IMR-90 (cell line): ENCODE data around the gene SLC7A7.
A peak's percentile ranks its signal among the peaks of the same experiment; 100 is the strongest.

ENCODE experiments used
- BHLHE40 ChIP-seq: fragments of 150-350 bp; IDR thresholded peaks from 2 replicates; pipeline ENCODE4 v1.6.1; 2016; ENCODE audit warnings: mild to moderate bottlenecking, low read depth, low read length
- CEBPB ChIP-seq: IDR thresholded peaks from 2 replicates; pipeline ENCODE4 v1.6.1; 2012; ENCODE audit warnings: low read depth, low read length, improper control_type of control experiment
- CHD1 ChIP-seq: IDR thresholded peaks from 2 replicates; pipeline ENCODE4 v1.6.1; 2012; ENCODE audit warnings: low read depth, low read length, improper control_type of control experiment
- CTCF ChIP-seq: conservative IDR thresholded peaks from 2 replicates; pipeline ENCODE4 v1.5.1; 2012; ENCODE audit warnings: mild to moderate bottlenecking, low read depth, low read length, improper control_type of control experiment
- FOS ChIP-seq: fragments of 150-350 bp; IDR thresholded peaks from 2 replicates; pipeline ENCODE4 v1.6.1; 2016; ENCODE audit warnings: low read depth, low read length
- MAFK ChIP-seq: IDR thresholded peaks from 2 replicates; pipeline ENCODE4 v1.6.1; 2012; ENCODE audit warnings: low read depth, low read length, improper control_type of control experiment
- MXI1 ChIP-seq: IDR thresholded peaks from 2 replicates; pipeline ENCODE4 v1.6.1; 2012; ENCODE audit warnings: low read depth, mild to moderate bottlenecking, low read length, moderate library complexity, borderline replicate concordance
- NFE2L2 ChIP-seq: fragments of 150-350 bp; IDR thresholded peaks from 2 replicates; pipeline ENCODE4 v1.6.1; 2016; ENCODE audit warnings: low read depth, mild to moderate bottlenecking, low read length
- POLR2A ChIP-seq: IDR thresholded peaks from 2 replicates; pipeline ENCODE4 v1.6.1; 2012; ENCODE audit warnings: mild to moderate bottlenecking, low read depth, low read length
- RCOR1 ChIP-seq: IDR thresholded peaks from 2 replicates; pipeline ENCODE4 v1.6.1; 2012; ENCODE audit warnings: mild to moderate bottlenecking, low read length, improper control_type of control experiment; ENCODE audit not compliant: insufficient replicate concordance
- RFX5 ChIP-seq: IDR thresholded peaks from 2 replicates; pipeline ENCODE4 v1.8.0; 2012; ENCODE audit warnings: low read depth, mild to moderate bottlenecking, low read length, moderate library complexity
- SMC3 ChIP-seq: fragments of 150-350 bp; IDR thresholded peaks from 2 replicates; pipeline ENCODE4 v1.6.1; 2016; ENCODE audit warnings: low read depth, mild to moderate bottlenecking, antibody characterized with exemption, low read length, moderate library complexity
- TF ChIP-seq, protein P1 (sequence below): fragments of 150-350 bp; IDR thresholded peaks from 2 replicates; pipeline ENCODE4 v1.6.1; 2016; ENCODE audit warnings: low read depth, mild to moderate bottlenecking, low read length, moderate library complexity, borderline replicate concordance

DNA sequence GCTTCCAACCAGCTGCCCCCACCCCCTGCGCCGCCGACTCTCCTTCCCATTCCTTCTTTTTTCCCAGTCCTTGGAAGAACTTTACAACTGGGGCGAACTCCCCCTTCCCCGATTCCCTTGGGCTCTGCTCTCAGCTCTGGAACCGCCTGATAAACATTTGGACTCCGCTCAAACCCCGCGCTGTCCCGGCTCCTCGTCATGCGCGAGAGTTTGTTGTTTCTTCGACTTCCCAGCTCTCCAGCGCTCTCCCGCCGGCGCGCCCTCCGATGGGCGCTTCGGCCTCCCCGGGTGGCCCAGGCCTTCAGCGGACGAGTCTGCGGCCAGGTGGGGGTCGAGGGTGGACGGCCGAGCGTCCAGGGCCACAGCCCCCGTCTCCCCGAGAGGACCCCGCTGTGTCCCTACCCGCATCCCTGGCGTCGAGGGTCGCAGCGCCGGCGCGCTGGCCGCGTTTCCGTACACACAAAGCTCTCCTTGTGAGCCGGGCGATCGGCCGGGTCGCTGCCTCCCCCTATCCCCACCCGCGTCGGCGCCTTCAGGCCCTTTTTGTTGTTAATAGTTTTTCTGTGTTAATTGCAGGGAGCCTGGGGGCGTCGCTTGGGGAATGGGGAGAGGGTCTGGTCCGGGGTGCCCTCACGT, 22.0 kb upstream of the SLC7A7 start:
- TF ChIP-seq CTCF (no peak), CEBPB (no peak), POLR2A (no peak; the same call in none of the 2 replicates), SMC3 (no peak), NFE2L2 (no peak), BHLHE40 (no peak), RFX5 (no peak), FOS (no peak), RCOR1 (no peak), MAFK (no peak), MXI1 (0 out of 2 replicates have a peak, but pooled peaks have one; percentile 46), CHD1 (no peak; the same call in 1 of the 2 replicates)
- TF ChIP-seq, protein P1, sequence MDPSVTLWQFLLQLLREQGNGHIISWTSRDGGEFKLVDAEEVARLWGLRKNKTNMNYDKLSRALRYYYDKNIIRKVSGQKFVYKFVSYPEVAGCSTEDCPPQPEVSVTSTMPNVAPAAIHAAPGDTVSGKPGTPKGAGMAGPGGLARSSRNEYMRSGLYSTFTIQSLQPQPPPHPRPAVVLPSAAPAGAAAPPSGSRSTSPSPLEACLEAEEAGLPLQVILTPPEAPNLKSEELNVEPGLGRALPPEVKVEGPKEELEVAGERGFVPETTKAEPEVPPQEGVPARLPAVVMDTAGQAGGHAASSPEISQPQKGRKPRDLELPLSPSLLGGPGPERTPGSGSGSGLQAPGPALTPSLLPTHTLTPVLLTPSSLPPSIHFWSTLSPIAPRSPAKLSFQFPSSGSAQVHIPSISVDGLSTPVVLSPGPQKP = no peak
